Transverse colon (tissue), 4 donors: Measurements from ENCODE around the gene ZNF672.

Experiments
- POLR2AphosphoS5 ChIP-seq, 3 donors: sonication (generic); formaldehyde crosslinking; IDR thresholded peaks; one replicate each; pipeline ENCODE4 v1.6.1; 2016; ENCODE audit warnings: antibody characterized with exemption in 3 of 3
- TF ChIP-seq, protein P1 (sequence below), 5 experiments: fragments of 200-600 bp in 3 of 5; fragments of 450-650 bp in 2 of 5; sonication (generic) in 3 of 5; IDR thresholded peaks; 1 replicate in 2 of 5; 2 replicates in 3 of 5; pipeline ENCODE4 v1.5.1; 2016 to 2017; ENCODE audit warnings: antibody characterized with exemption in 5 of 5, inconsistent platforms in 3 of 5, mild to moderate bottlenecking in 2 of 5, moderate library complexity in 1 of 5

DNA sequence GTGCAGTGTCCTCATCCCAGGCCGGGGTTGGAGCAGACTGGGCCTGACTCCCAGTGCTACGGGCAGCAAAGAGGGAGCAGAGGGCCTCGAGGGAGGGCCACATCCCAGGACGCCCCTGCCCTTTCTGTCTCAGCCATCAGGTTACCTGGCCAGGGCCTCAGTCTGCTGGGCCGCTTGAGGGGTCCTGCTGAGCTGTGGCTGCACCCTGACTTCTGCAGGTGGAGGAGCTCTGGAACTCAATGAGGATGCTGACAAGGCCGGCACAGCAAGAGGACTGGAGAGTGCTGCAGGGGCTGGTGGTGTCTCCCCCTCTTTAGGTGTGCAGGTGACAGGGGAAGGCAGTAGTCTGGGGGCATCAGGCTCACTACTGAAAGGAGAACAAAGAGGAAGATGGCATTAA lies 17.6 kb downstream of the ZNF672 start:
- TF ChIP-seq, protein P1, sequence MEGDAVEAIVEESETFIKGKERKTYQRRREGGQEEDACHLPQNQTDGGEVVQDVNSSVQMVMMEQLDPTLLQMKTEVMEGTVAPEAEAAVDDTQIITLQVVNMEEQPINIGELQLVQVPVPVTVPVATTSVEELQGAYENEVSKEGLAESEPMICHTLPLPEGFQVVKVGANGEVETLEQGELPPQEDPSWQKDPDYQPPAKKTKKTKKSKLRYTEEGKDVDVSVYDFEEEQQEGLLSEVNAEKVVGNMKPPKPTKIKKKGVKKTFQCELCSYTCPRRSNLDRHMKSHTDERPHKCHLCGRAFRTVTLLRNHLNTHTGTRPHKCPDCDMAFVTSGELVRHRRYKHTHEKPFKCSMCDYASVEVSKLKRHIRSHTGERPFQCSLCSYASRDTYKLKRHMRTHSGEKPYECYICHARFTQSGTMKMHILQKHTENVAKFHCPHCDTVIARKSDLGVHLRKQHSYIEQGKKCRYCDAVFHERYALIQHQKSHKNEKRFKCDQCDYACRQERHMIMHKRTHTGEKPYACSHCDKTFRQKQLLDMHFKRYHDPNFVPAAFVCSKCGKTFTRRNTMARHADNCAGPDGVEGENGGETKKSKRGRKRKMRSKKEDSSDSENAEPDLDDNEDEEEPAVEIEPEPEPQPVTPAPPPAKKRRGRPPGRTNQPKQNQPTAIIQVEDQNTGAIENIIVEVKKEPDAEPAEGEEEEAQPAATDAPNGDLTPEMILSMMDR (IDR thresholded peaks at IDR 0.05) = no peak
- TF ChIP-seq POLR2AphosphoS5 (IDR thresholded peaks at IDR 0.05) = no peak
